B cell (primary cell): ENCODE data around the gene HSBP1L1.

ENCODE experiments used
- CTCF ChIP-seq: fragments of 200-600 bp; IDR thresholded peaks from one replicate; pipeline ENCODE4 v1.8.0; 2022; ENCODE audit warnings: antibody characterized with exemption, mild to moderate bottlenecking
- EZH2 ChIP-seq: IDR thresholded peaks from 2 replicates; pipeline ENCODE4 v1.6.1; 2012; ENCODE audit warnings: borderline replicate concordance, low read depth, mild to moderate bottlenecking, moderate library complexity, low read length; ENCODE audit not compliant: insufficient read depth, poor library complexity, severe bottlenecking

DNA sequence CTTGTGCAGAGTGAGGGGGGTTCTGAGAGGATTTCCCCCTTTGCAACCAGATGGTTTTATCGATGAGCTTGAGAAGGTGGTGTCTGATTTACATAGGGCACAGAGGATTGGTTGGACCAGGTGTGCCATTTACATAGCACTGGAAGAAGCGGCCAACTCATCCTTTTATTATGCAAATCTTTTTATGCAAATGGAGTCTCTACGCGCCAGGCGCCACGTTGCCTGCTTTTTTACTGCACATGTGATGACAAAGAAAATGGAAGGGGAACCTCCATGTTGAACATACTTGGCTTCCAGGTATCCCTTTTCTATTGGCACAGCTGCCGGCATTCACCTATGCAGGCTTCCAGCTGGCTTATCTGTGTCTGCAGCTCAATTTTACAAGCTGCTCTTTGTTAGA lies 42.3 kb downstream of the HSBP1L1 start:
- TF ChIP-seq CTCF (no peak), EZH2 (no peak)
